Left renal pelvis (tissue), 4 donors: ENCODE data around the gene TCEANC. TPM values are rescaled to one million over a fixed set of nuclear protein-coding genes. Genes with fewer than 3 reads are reported as not detected.

Experiments
- DNase-seq, 4 donors: peaks; one replicate each; pipeline ENCODE4 v3.0.0-alpha.2; 2013; ENCODE audit warnings: low read depth in 4 of 4, low spot score in 3 of 4
- polyA plus RNA-seq, 4 donors: library from polyadenylated mRNA; unstranded; fragments of 120-200 nt; gene quantifications; one replicate each; pipeline ENCODE4 v1.2.1, GENCODE V29; 2013; ENCODE audit not compliant: insufficient read length in 4 of 4

The TCEANC gene
- polyA plus RNA-seq, 4 donors = 5.9 to 6.8 (median 6.4) TPM

DNA sequence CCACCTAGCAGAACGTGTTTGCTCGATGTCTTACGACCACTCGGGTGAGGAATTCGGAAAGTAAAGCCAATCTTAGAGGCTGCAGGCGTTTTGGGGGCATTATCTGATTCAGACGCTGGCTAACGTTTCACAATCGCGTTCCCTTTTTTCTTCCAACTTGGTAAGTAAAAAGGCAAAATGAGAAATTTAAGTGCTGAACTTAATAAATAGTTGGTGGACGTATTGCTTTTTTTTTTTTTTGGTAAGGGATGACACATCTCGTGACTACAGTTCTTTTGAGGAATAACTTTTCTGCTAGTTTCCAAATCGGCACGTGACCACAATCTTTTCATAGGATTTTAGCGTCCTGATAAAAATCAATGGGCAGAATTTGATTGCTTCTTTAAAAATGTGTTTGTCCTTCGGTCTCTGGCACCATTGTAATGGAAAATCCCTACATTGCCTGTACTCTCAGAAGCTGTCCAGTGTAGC lies 36.8 kb downstream of the TCEANC start:
- peak in 2 of 4 donors; percentile 10 to 14 for DNase-seq

DNA sequence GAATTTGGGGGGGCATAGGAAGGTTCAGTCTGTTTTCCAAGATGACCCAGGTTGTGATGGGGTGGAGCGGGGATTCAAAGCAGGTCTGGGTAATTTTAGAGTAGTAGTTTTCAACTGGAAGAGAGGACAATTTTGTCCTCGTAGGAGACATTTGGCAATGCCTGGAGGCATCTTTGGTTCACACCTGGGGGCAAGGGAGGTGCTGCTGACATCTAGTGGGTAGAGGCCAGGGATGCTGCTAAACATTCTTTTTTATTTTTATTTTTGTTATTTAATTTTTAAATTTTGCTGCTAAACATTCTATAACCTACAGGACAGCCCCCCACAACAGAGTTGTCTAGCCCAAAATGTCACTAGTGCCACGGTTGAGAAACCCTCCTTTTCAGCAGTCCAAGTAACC lies 37.9 kb downstream of the TCEANC start:
- no peak for DNase-seq

DNA sequence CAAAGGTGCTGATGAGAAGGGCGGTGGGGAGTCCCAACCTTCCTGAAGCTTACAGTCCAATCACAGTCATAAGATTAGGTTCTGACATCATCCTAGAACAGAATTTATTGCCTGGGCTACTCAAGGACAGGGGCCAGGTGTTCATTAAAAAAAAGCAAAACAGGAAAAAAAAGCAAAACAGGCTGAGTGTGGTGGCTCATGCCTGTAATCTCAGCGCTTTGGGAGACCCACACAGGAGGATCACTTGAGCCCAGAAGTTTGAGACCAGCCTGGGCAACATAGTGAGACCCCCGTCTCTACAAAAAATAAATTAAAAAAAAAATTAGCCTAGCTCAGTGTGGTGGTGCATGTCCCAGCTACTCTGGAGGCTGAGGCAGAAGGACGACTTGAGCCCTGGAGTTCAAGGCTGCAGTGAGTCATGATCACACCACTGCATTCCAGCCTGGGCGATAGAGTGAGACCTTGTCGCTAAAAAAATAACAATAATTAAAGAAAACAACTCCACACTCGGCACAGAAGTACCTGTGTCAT lies 39.0 kb downstream of the TCEANC start:
- no peak for DNase-seq

DNA sequence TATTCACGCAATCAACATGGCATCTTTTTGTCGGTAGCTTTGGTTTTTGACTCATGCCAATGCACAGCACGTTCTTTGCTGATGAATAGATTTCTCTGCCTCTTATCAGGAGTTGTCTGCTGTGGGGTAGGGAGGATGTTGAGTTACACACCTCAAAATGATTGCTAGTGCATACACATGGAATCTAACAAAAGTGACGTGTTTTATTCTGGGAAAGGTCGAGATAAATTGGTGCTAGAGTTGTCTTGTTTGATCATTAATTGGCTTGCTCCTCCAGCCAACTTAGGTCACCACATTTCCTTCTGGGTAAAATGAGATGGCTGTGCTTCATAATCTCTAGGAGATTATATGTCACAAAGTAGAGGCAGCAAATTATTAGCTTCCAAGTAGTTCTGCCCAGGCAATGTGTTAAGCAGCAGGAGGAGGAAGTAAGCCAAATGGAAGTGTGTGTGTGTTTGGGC lies 39.9 kb downstream of the TCEANC start:
- no peak for DNase-seq

DNA sequence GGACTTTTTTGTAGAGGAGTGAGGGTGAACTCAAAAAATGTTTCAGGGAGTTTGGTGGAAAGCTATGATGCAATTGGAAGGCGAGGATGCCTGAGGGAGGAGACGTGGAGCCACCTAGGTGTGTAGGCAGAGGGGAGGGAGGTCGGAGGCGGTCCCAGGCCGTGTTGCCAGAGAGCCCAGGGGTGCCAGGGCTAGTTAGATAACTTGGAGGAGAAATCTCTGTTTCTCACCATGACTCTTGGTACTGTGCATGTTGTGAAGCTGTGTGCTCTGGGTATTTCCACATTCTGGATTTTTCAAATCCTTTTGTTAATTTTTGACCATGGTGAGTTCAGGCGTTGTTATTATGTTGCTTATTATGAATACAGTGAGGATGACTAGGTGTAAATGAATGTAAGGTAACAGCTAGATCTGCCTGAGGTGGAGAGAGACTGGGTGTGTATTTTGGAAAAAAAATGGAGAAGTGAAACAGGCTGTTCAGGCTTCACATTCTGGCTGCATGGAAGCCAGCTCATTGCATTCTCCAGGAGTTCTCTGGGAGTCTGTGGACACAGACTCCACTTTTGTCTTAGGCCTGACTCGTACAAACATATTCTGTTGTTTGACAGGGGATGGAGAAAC lies 40.5 kb downstream of the TCEANC start:
- DNase-seq = no peak

DNA sequence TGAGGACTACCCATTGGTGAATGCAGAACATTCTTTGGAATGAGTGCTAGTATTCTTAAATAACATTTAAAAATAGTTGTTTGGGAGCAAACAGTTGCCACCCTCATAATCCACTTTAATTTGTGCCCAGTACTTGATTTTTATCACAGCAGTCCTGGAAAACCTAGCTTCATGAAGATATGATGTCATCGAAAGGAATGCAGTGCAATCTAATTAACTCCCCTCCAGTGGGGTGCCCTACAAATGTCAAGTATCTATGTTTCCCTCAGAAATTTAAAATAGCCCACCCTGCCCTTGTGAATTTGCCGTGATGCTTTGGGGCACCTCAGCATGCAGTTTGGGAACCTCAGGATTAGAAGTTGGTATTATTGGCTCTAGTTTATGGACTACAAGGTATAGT lies 41.4 kb downstream of the TCEANC start:
- DNase-seq = no peak

DNA sequence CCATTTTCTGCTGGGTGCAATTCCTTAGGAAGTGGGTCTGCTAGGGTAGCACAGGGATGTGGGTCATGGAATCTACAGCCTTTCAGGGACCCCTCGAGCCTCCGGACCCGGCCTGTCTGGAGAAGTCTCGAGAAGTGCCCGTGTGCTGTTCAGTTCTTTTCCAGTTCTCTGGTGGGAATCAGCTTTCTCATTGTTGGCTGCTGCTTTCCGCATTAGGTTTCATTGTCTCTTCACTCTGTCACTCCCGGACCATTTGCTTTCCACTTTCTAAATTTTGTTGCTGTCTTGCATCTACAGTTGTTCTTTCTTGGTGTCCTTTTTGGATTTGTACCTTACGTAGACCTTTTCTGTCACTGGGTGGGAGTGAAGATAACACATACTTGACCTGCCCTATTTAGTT lies 42.0 kb downstream of the TCEANC start:
- DNase-seq = no peak

DNA sequence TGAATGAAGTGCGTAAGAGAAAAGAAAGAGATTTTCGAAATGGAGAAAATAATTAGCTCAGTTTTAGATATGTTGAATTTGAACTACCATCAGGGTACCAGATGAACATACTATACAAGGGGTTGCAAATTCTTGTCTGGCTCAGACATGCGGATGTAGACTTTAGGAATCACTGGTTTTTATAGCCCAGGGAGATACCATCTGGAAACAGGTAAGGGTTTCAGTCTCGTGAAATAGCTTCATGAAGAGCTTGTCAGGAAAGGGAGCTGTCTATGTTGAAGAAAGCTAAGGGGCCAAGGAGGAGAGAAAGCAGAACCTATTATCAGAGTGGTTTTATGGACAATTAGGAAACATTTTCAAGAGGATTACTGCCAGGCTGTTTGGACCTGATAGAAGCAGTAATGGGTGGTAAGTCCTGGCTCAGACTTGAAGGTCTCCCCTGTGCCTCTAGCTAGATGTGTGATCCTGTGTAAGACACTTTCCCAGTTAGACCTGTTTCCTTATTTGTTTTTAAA lies 42.7 kb downstream of the TCEANC start:
- no peak for DNase-seq

DNA sequence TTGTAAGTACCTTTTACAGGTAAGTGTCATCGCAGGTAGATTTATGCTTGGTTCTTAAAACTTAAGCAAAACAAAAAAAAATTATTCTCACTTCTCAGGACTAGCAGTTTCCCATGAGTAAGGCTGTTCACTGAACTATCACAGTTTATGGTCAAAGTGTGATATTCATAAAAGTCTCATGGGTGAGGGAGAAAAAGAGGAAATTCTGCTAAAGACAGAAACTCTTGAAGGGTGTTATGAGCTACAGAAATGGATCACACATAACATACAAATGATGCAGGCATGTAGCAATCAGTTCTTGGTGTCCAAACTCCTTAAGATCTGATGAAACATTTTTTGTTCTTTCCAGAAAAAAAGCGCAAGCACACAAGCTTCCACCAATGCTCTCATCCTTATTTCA lies 44.5 kb downstream of the TCEANC start:
- no peak for DNase-seq

DNA sequence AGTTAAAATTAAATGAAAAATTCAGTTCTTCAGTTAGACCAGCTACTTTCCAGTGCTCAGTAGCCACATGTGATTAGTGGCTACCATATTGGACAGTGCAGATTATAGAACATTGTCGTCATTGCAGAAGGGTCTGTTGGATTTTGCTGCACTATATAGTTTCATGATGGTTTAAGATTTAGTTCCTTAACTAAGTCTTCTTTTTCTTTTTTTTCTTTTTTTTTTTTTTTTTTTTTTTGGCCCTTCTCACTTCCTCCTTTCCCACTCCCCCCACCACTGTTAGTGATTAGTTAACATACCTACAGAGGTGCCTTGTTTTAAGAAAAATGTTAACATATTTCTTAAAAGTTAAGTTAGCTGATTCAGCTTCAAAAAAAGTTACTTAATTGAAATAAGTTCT lies 45.0 kb downstream of the TCEANC start:
- no peak for DNase-seq

DNA sequence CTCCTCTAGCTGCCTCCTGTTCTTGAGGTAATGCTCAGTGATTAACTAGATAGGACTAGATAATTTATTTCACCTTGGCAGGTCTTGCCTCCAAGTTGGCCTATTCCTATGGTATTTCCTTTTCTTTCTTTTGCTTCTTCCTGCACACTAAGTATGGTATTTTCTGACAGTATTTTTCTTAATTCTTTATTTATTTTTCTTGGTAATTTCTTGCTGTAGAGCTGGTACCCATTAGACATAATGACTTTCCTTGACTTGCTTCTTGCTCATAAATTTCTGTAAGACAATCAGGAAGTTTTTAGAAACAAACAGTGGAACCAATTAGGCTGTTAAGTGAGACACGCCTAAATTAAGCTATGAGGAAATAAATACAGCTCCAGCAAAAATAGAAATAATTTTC lies 45.5 kb downstream of the TCEANC start:
- no peak for DNase-seq

DNA sequence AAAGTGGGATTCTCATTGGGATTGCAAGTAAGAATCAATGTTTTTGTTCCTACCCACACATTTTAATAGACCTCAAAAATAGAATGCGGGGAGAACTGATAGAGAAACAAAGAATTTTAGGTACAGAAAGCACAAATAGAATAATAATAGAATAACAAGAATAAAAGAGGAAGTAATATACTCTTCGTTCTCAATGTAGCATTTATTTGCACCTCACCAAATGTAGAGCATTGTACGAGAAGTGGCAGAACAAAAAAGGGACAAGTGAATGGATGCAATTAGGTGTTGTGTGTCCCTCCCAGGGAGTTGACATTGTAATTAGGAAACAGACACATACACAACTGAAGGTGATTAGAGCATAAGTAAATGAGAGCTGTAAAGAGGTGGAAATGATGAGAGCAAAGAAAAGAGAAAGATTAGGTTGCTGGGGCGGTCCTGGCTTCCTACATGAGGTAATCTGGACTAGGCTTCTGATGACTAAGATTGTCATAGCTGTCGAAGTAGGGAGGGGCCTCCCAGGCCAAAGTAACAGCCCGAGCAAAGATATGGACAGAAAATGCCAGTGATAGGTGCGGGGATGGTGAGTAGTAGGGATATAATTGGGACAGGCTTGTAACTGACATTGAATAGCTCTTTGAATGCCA lies 46.4 kb downstream of the TCEANC start:
- DNase-seq = no peak

DNA sequence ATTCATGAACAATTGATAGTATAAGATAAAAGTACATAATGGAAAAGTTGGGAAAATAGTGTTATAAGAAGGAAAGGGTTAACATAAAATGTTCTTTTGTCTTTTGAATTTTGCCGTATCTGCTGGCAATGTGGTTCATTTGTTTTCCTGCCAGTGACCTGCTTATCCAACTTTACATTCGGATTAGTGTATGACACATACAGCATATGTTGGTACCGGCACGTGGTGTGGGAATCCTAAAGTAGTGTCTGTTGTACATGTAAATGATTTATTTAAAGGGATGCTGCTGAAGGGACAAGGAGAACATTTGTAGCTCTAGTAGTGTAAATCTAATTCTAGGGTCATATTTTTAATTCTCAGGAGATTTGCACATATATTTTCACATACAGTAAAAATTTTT lies 47.4 kb downstream of the TCEANC start:
- DNase-seq = no peak

DNA sequence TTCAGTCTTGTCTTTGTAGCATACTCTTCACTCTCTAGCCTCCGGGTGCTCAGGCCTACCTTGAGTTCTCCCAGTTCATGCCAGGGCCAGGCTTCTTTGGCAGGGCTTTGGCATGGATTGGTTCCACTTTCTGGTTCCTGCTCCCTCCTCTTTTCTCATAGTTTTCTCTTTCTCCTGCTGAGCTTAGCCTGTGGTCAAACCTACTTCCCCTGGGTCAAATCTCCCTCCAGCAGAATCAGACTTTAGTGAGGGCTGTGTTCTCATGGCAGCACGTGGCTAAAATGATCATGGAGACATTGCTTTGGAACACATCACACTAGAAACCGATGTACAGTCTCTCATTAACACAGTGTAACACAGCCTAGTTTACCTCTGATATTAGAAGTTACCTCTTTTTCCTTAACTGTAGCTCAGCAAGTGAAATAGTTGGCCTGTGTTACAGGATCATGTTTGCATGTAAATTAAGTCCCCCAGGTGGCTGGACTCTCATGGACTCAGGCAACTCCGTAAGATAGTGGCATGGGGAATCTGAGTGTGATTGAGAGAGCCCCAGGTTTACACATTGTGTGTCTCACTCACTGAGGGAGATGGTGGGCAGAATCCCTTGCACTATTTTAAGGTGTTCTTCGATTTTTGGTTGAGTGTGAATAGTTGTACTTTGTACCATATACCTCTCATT lies 49.3 kb downstream of the TCEANC start:
- no peak for DNase-seq

DNA sequence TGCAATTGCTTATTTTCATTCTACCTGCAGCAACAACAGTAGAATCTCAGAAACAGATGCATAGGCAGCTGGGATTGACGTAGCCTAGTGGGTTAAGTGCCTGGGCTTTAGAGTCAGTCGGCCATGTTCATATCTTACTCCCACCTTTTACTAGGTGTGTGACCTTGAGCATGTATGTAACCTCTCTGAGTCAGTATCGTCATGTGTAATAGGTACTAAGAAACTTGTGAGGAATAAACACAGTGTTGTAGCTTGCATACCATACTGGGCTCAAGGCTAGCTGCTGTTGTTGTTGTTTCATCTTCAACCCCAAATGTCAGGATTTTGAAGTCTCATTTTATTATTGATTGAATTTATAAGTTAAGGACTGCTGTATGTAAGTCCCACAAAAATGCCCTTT lies 50.2 kb downstream of the TCEANC start:
- no peak for DNase-seq

DNA sequence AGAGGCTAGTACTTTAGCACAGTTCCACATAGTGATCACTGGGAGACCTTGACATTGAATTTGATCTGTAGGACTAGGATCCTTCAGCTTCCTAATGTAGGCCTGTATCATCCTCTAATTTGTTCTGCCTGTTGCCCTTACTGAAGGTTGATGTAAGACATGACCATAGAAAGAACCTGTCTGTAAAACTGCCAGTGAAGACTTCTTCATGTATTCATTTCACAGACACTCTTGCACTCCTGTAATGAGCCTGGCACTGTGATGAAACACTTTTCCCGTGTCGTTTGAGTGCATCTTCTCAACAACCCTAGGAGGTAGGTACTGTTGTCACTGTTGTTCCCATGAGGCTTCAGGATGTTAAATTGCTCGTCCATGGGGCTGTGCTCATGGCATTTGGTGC lies 50.6 kb downstream of the TCEANC start:
- DNase-seq = no peak

DNA sequence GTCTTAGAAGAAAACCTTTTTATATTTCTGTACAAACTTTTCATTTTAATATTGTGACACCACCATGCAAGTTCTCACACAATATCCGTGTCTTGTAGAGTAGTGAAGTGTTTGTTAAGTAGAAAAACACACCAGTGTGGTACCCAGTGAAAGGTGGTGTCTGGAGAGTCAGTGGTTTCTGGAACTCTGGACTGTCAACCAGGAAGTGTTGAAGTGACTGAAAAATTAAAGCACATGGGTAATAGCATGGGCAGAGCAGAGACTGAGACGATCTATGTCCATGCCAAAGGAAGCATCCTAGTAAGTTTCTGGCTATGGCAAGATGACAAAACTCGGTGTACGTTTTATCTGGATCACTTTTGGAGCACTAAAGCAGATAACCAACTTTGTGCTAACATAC lies 58.2 kb downstream of the TCEANC start:
- DNase-seq = no peak
